ENCODE measurements around the gene COQ2.
A peak's percentile ranks its signal among the peaks of the same experiment; 100 is the strongest.

Gene COQ2

GRCh38 chr4:83251447-83251830 lies 33.2 kb downstream of the COQ2 start:
- H3K27me3 ChIP-seq (ENCODE audit: insufficient read depth, poor library complexity, severe bottlenecking), result no peaks in the 10 kb centered on the region
- DNase-seq (ENCODE audit: low spot score), result no peak
- ATAC-seq (ENCODE audit: low read depth), result no peak
- no peak overlapping the region for H3K4me3 ChIP-seq (ENCODE audit: severe bottlenecking)
- no peak overlapping the region for H3K27ac ChIP-seq (ENCODE audit: poor library complexity, severe bottlenecking)
- H3K36me3 ChIP-seq (ENCODE audit: low read depth), result no peaks in the 10 kb centered on the region
- H3K9me3 ChIP-seq (ENCODE audit: severe bottlenecking), result no peaks in the 10 kb centered on the region
- peaks cover 15% of the 10 kb centered on the region for H3K4me1 ChIP-seq (ENCODE audit: insufficient read depth, poor library complexity, severe bottlenecking)
- no peak for TF ChIP-seq CTCF (IDR thresholded peaks at IDR 0.05; ENCODE audit: poor library complexity, severe bottlenecking)

GRCh38 chr4:83250687-83251446 lies 33.7 kb downstream of the COQ2 start:
- Histone ChIP-seq H3K4me1 (ENCODE audit: insufficient read depth, poor library complexity, severe bottlenecking) (peaks cover 9% of the 10 kb centered on the region), H3K36me3 (ENCODE audit: low read depth) (no peaks in the 10 kb centered on the region), H3K9me3 (ENCODE audit: severe bottlenecking) (no peaks in the 10 kb centered on the region), H3K27ac (ENCODE audit: poor library complexity, severe bottlenecking) (no peak overlapping the region), H3K4me3 (ENCODE audit: severe bottlenecking) (no peak overlapping the region), H3K27me3 (ENCODE audit: insufficient read depth, poor library complexity, severe bottlenecking) (no peaks in the 10 kb centered on the region)
- no peak for ATAC-seq (ENCODE audit: low read depth)
- no peak for TF ChIP-seq CTCF (IDR thresholded peaks at IDR 0.05; ENCODE audit: poor library complexity, severe bottlenecking)
- DNase-seq (ENCODE audit: low spot score), result no peak

GRCh38 chr4:83248486-83248885 lies 36.1 kb downstream of the COQ2 start:
- DNase-seq (ENCODE audit: low spot score) (no peak), ATAC-seq (ENCODE audit: low read depth) (peak; percentile 77)
- Histone ChIP-seq H3K4me3 (ENCODE audit: severe bottlenecking) (no peak overlapping the region), H3K9me3 (ENCODE audit: severe bottlenecking) (no peaks in the 10 kb centered on the region), H3K36me3 (ENCODE audit: low read depth) (no peaks in the 10 kb centered on the region), H3K27me3 (ENCODE audit: insufficient read depth, poor library complexity, severe bottlenecking) (no peaks in the 10 kb centered on the region), H3K4me1 (ENCODE audit: insufficient read depth, poor library complexity, severe bottlenecking) (no peaks in the 10 kb centered on the region), H3K27ac (ENCODE audit: poor library complexity, severe bottlenecking) (no peak overlapping the region)
- TF ChIP-seq CTCF (IDR thresholded peaks at IDR 0.05; ENCODE audit: poor library complexity, severe bottlenecking), result no peak

- no peaks in the 10 kb centered on the region for H3K9me3 ChIP-seq (ENCODE audit: severe bottlenecking)
- TF ChIP-seq CTCF (IDR thresholded peaks at IDR 0.05; ENCODE audit: poor library complexity, severe bottlenecking), result no peak
- H3K4me3 ChIP-seq (ENCODE audit: severe bottlenecking), result no peak overlapping the region
- no peak overlapping the region for H3K27ac ChIP-seq (ENCODE audit: poor library complexity, severe bottlenecking)
- ATAC-seq (ENCODE audit: low read depth) (no peak), DNase-seq (ENCODE audit: low spot score) (no peak)
- H3K36me3 ChIP-seq (ENCODE audit: low read depth), result no peaks in the 10 kb centered on the region
- H3K4me1 ChIP-seq (ENCODE audit: insufficient read depth, poor library complexity, severe bottlenecking), result no peaks in the 10 kb centered on the region
- no peaks in the 10 kb centered on the region for H3K27me3 ChIP-seq (ENCODE audit: insufficient read depth, poor library complexity, severe bottlenecking)
These were observed 36.9 kb downstream of the COQ2 start for GRCh38 chr4:83247415-83248357.
